ENCODE data around the gene SLC18A2. TPM values are rescaled to one million over a fixed set of nuclear protein-coding genes. Genes with fewer than 3 reads are reported as not detected.

SLC18A2 gene
- total and polyA plus RNA-seq, 2 of the 8 experiments (the other 6 are each of a cell fraction or from before 2014, with no cell fraction given), result 6.5 to 7.0 TPM

DNA sequence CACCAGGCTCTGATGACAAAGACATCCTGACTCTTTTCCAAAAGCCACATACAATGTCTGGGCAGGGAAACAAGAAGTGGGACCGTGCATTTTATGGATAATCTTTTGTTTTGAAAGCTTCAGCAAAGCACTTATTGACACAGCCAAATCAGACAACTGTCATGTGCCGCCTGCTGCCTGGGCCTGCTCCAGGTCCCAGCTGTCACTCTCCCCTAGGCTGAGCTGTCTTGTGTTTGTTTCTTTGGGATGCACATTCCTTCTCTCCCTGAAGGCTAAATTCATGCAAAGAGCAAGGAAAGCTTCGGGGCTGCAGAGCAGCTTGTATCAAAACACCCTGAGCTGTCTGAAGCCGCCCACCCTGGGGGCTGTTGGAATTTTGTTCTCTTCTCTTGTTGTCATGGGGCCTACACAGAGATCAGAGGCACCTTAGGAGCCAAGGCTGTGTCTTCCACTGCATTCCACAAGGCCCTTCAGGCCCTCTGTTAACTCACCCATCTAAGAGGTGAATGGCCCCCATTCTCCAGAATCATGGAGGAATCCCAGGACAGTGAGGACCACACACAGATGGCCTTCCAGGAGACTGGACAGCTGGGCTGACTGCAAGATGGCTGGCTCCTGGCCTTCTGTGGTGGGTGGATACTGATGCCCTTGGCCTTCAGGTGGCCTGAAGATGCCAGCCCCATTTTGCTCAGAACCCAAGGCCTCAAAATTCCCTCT, 17.8 kb upstream of the SLC18A2 start:
- H2BK5ac ChIP-seq (ENCODE audit: low read depth, low read length), result no peak overlapping the region
- no peak overlapping the region for H2BK20ac ChIP-seq (ENCODE audit: low read length)
- H2BK15ac ChIP-seq (ENCODE audit: low read length), result no peak overlapping the region
- no peaks in the 10 kb centered on the region for H4K20me1 ChIP-seq (replicated peaks in 1 of 2; ENCODE audit: control insufficient read depth in 1 of 2, insufficient read depth in 2 of 2, low read length in 2 of 2)
- no peak overlapping the region for H4K5ac ChIP-seq (ENCODE audit: insufficient read length, low read depth, low read length)
- H3K9me3 ChIP-seq (ENCODE audit: insufficient read depth in 2 of 2, low read depth in 1 of 2, low read length in 1 of 2), result no peaks in the 10 kb centered on the region
- no peak overlapping the region for H3K18ac ChIP-seq (ENCODE audit: extremely low read depth, low read length)
- no peaks in the 10 kb centered on the region for H3K79me1 ChIP-seq (ENCODE audit: low read depth, low read length)
- H3K4ac ChIP-seq (replicated peaks; ENCODE audit: insufficient read length, low read depth, low read length), result no peak overlapping the region
- no peak overlapping the region for H3K56ac ChIP-seq (replicated peaks; ENCODE audit: insufficient read length, low read depth, low read length)
- no peak overlapping the region for H2AK5ac ChIP-seq (ENCODE audit: low read depth, low read length)
- H3K23ac ChIP-seq (ENCODE audit: insufficient read length), result no peak overlapping the region
- H3K79me2 ChIP-seq (ENCODE audit: control insufficient read depth in 1 of 2, insufficient read depth in 2 of 2, low read length in 2 of 2), result no peaks in the 10 kb centered on the region
- H3K14ac ChIP-seq (ENCODE audit: insufficient read length), result no peak overlapping the region
- FAIRE-seq, result no peak
- ChIA-PET POLR2A (ENCODE audit: partially characterized antibody) (interaction anchor here (1.4 kb wide), 1 partner anchor 18 kb away, joined by 5 read pairs; the partner anchor contains the start of gene SLC18A2), CTCF (ENCODE audit: partially characterized antibody) (interaction anchor here (0.7 to 6.6 kb wide), 9 partner anchors 9 to 226 kb away, joined by 3 to 97 read pairs (median 3); no protein-coding TSS in a partner anchor)
- no peak overlapping the region for H3K4me2 ChIP-seq (ENCODE audit: insufficient read depth in 1 of 2, low read depth in 2 of 2, low read length in 2 of 2)
- H3K4me1 ChIP-seq (replicated peaks in 1 of 4; ENCODE audit: control insufficient read depth in 3 of 4, insufficient read depth in 4 of 4, low read length in 3 of 4), result peaks cover 0 to 5% (median under 1%) of the 10 kb centered on the region in 4 experiments; a peak in 2 of 7 replicates
- no peak overlapping the region for H4K8ac ChIP-seq (ENCODE audit: extremely low read depth, insufficient read depth, low read length)
- no peak for DNase-seq (ENCODE audit: low read depth in 1 of 2, low spot score in 2 of 2)
- H4K91ac ChIP-seq (replicated peaks; ENCODE audit: insufficient read length, low read length), result peak overlapping the region; percentile 18
- no peak overlapping the region for H2BK120ac ChIP-seq (replicated peaks; ENCODE audit: low read depth, low read length)
- no peak overlapping the region for H2AFZ ChIP-seq (ENCODE audit: low read length)
- H3K36me3 ChIP-seq (ENCODE audit: control insufficient read depth in 2 of 4, insufficient read depth in 4 of 4, low read length in 3 of 4), result no peaks in the 10 kb centered on the region
- no peaks in the 10 kb centered on the region; a peak in 2 of 7 replicates for H3K27me3 ChIP-seq (replicated peaks in 1 of 4; ENCODE audit: control insufficient read depth in 3 of 4, extremely low read depth in 1 of 4, insufficient read depth in 3 of 4, low read length in 3 of 4)
- H3K9ac ChIP-seq (replicated peaks in 1 of 4; ENCODE audit: extremely low read depth in 1 of 4, low read depth in 3 of 4, low read length in 3 of 4), result no peak overlapping the region
- H2BK12ac ChIP-seq (ENCODE audit: low read depth, low read length), result no peak overlapping the region
- WGBS, 2 experiments (ENCODE audit: extremely low coverage in 1 of 2, insufficient coverage in 1 of 2, insufficient read length in 1 of 2, insufficient replicate concordance in 2 of 2, low coverage in 1 of 2, low lambda C conversion rate in 2 of 2, missing lambda C conversion rate in 1 of 2), result 88% methylated on average over 4 of the region's 4 CpGs; no CpG with 5 or more reads in 1 of the 2 experiments
- H3K27ac ChIP-seq (ENCODE audit: low read depth, low read length), result no peak overlapping the region
- no peaks in the 10 kb centered on the region; the same call in 1 of the 2 replicates for H3K23me2 ChIP-seq (ENCODE audit: low read depth, low read length)
- no peak overlapping the region for H3K4me3 ChIP-seq (ENCODE audit: extremely low read depth in 1 of 4, insufficient read depth in 2 of 4, low read depth in 3 of 4, low read length in 4 of 4)
- no peak for TF ChIP-seq HDAC2 (IDR thresholded peaks at IDR 0.05; ENCODE audit: borderline replicate concordance in 1 of 2, low read depth in 2 of 2, low read length in 2 of 2)
